Right kidney (tissue), 9 donors: Measurements from ENCODE around the gene MLH1.
"Not testable (repeated sequence)": the region's sequence is repeated elsewhere in the genome, so short reads cannot be mapped to it uniquely, and the experiment has no call there.

Experiments used
- DNase-seq: peaks from one replicate; pipeline ENCODE4 v3.0.0-alpha.2; 2016
- long read RNA-seq, 8 donors: transcript quantifications; one replicate each; lab custom pipeline, GENCODE V29; 2026

Gene MLH1
- long read RNA-seq, donor 1, partial matches to known transcripts: 26 of 27 reads
- long read RNA-seq, donor 1, other reads (novel, unspliced or antisense): 0 of 27 reads
- long read RNA-seq, donor 2, partial matches to known transcripts: 13 of 15 reads
- long read RNA-seq, donor 2, other reads (novel, unspliced or antisense): 0 of 15 reads
- long read RNA-seq, donor 3, partial matches to known transcripts: 8 of 12 reads
- long read RNA-seq, donor 3, other reads (novel, unspliced or antisense): 0 of 12 reads
- long read RNA-seq, donor 4, partial matches to known transcripts: 7 of 9 reads
- long read RNA-seq, donor 4, other reads (novel, unspliced or antisense): 0 of 9 reads
- long read RNA-seq, donor 5, partial matches to known transcripts: 7 of 9 reads
- long read RNA-seq, donor 5, other reads (novel, unspliced or antisense): 0 of 9 reads
- long read RNA-seq, donor 6, partial matches to known transcripts: 0 of 3 reads
- long read RNA-seq, donor 6, other reads (novel, unspliced or antisense): 0 of 3 reads
- long read RNA-seq, donor 7, partial matches to known transcripts: 6 of 9 reads
- long read RNA-seq, donor 7, other reads (novel, unspliced or antisense): 0 of 9 reads
- long read RNA-seq, donor 8, partial matches to known transcripts: 0 of 4 reads
- long read RNA-seq, donor 8, other reads (novel, unspliced or antisense): 0 of 4 reads

- peak; percentile 100 for DNase-seq
Observed at GRCh38 chr3:36993326-36994283, at the start of gene MLH1. Gene MLH1, plus strand, starts transcription at chr3:36993518. Its CDS starts 30 bp downstream, at chr3:36993548.

- no peak for DNase-seq
Observed at GRCh38 chr3:36943601-36944000, 49.7 kb upstream of the MLH1 start.

GRCh38 chr3:36944012-36944640 is 49.2 kb upstream of the MLH1 start:
- no peak for DNase-seq

GRCh38 chr3:36944641-36945270 is 48.6 kb upstream of the MLH1 start, which contains the start of gene TRANK1:
Gene TRANK1, minus strand, starts transcription at chr3:36945054. Its CDS starts 245 bp downstream, at chr3:36944809.
- DNase-seq: peak; percentile 94

DNA sequence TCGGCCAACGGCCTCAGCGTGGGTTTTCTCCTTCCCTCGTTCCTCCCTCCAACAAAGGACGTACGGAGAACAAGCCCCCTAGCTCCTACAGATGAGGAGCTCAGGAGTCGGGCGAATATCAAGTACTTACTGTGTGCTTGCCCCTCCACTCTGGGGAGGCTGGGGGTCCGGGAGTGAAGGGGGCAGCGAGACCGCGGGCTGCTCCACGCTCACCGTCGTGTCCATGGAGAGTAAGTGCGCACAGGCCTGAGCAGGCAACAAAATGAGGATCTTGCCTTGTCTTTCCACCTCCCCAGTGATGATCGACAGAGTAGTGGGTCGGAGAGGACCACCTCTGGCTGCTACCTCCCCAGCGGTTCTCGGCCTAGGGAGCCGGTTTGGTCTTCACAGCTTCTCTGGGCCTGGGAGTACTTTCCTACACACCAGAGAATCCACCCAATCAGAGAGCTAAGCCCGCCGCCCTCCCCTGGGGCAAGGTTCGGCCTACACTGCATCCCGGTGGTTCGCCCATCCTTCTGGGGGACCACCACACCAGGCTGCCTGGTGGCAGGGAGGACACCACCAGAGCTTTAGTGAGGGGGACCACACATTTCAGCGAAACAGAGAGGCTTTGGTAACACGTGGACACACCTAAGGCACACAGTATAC is 47.9 kb upstream of the MLH1 start:
- DNase-seq: no peak

DNA sequence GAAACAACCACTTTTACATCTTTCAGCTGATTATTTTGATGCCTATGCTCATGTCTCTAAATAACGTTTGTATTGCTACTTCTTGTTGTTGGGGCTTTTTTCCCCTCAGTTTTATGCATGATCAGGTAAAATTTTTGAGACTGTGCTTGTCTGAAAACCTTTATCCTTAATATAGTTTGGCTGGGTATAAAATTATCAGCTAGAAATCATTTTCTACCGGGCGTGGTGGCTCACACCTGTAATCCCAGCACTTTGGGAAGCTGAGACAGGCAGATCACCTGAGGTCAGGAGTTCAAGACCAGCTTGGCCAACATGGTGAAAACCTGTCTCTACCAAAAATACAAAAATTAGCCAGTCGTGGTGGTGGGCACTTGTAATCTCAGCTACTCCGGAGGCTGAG is 45.5 kb upstream of the MLH1 start:
- not testable (repeated sequence) for DNase-seq

- no peak for DNase-seq
Observed at GRCh38 chr3:36954452-36955134, 38.7 kb upstream of the MLH1 start.

DNA sequence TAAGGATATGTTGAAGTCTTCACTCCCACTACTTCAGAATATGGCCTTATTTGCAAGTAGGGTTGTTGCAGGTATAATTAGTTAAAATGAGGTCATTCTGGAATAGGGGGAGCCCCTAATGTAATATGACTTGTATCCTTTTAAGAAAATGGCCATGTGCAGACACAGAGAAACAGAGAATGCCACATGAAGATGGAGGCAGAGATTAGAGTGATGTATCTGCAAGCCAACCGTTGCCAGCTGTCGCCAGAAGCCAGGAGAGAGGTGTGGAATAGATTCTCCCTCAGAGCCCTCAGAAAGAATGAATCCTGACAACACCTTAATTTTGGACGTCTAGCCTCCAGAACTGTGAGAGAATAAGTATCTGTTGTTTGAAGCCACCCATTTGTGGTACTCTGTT is 37.2 kb upstream of the MLH1 start:
- DNase-seq: no peak

- no peak for DNase-seq
Observed at GRCh38 chr3:36957063-36957462, 36.3 kb upstream of the MLH1 start.

DNA sequence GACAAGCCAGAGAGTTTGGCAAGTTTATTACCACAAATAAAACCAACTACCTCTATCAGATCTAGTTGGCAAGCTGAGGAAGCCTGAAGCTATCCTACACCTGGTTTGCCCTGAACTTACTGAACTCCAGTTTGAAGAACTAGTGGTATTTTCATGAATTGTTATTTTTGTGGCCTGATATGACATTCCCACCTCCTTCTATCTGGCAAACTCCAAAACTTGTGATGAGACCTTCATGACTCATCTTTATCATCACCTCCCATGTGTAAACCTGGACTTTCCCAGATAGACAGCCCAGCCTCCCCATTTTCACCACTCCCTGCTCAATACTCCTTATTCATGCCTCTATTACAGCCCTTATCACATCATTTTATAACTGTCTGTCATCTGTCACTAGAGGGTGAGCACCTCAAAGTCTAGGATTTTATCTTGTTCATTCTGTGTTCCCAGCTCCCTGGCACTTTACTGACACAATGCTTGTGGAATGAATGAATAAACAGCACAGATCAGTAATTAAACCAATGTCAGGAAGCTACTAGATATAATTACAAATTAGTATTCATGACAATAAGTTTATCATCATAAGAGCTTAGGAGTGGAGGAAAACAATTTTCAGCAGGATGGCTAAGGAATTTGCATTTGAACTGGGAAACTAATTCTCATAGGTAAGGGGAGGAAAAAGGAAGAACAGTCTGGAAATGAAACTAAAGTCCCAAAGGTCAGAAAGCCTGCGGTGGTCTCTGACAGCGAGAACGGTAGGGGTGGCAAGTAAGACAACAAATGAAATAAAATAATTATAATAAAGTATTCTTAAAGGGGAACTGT is 35.2 kb upstream of the MLH1 start:
- DNase-seq: no peak

- no peak for DNase-seq
Observed at GRCh38 chr3:36959821-36960220, 33.5 kb upstream of the MLH1 start.

- no peak for DNase-seq
Observed at GRCh38 chr3:36960502-36960901, 32.8 kb upstream of the MLH1 start.

GRCh38 chr3:36963008-36963407 is 30.3 kb upstream of the MLH1 start:
- DNase-seq: not testable (repeated sequence)

DNA sequence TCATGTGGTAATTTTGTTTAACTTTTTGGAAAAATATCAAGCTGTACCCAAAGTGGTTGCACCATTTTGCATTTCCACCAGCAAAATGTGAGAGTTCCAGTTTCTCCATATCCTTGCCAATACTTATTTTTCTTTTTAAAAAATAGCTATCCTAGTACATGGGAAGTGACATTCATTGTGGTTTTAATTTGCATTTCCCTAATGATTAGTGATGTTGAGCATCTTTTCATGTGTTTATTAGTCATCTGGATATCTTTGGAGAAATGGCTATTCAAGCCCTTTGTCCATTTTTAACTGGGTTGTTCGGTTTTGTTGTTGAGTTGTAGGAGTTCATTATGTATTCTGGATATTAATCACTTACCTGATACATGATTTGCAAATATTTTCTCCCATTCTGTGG is 29.0 kb upstream of the MLH1 start:
- no peak for DNase-seq

DNA sequence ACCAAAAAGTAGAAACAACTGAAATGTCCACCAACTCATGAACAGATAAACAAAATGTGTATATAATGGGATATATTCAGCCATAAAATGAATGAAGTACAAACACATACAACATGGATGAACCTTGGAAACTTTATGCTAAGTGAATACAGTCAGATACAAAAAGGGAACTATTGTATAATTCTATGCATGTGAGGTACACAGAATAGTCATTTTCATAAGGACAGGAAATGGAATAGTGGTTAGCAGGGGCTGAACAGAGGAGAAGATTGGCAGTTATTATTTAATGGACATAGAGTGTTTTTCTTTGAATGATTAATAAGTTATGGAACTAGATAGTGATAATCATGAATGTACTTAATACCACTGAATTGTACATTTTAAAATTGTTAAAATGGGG is 28.5 kb upstream of the MLH1 start:
- DNase-seq: no peak

GRCh38 chr3:36965440-36965839 is 27.9 kb upstream of the MLH1 start:
- DNase-seq: no peak

DNA sequence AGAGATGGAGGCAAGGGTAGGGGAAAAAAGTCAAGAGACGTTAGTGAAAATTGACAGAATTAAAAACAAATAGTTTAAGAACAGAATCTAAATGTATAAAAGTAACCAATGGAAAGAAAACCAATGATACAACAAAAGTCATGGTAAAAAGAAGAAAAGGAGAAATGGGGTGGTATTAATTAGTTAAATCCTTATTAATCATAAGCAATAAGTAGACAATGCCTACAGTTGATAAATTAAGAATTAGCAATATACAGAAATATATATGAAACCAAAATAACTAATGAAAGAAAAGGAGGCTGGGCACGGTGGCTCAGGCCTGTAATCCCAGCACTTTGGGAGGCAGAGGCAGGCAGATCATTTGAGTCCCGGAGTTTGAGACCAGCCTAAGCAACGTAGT is 24.2 kb upstream of the MLH1 start:
- DNase-seq: no peak

GRCh38 chr3:36969540-36970432 is 23.5 kb upstream of the MLH1 start:
- DNase-seq: peak; percentile 25
